SU-DHL-6 (cell line): ENCODE data around the gene UQCRC2.

ENCODE experiments used
- CTCF ChIP-seq: fragments of 200-600 bp; sonication (generic); IDR thresholded peaks from one replicate; pipeline ENCODE4 v1.5.1; 2017; ENCODE audit warnings: antibody characterized with exemption, mild to moderate bottlenecking, low read length, moderate library complexity; ENCODE audit not compliant: insufficient read depth, poor library complexity, severe bottlenecking
- EZH2phosphoT487 ChIP-seq: fragments of 200-600 bp; sonication (generic), shearing (Covaris generic); conservative IDR thresholded peaks from 2 replicates; pipeline ENCODE4 v1.6.1; 2018; ENCODE audit warnings: mild to moderate bottlenecking, antibody characterized with exemption, low read length, moderate library complexity, mixed read lengths

GRCh38 chr16:21953541-21953902, 361 bp downstream of the UQCRC2 start:
- no peak for TF ChIP-seq CTCF
- TF ChIP-seq EZH2phosphoT487: no peak
